Loucy (cell line): Measurements from ENCODE around the gene GAS6.

Source experiments
- EZH2phosphoT487 ChIP-seq: fragments of 200-600 bp; IDR thresholded peaks from 2 replicates; pipeline ENCODE4 v1.6.1; 2018; ENCODE audit warnings: antibody characterized with exemption, mild to moderate bottlenecking, moderate library complexity, borderline replicate concordance
- TF ChIP-seq, protein P1 (sequence below): fragments of 200-600 bp; sonication (generic); conservative IDR thresholded peaks from 2 replicates; pipeline ENCODE4 v1.5.1; 2014; ENCODE audit warnings: mild to moderate bottlenecking, antibody characterized with exemption, low read length

DNA sequence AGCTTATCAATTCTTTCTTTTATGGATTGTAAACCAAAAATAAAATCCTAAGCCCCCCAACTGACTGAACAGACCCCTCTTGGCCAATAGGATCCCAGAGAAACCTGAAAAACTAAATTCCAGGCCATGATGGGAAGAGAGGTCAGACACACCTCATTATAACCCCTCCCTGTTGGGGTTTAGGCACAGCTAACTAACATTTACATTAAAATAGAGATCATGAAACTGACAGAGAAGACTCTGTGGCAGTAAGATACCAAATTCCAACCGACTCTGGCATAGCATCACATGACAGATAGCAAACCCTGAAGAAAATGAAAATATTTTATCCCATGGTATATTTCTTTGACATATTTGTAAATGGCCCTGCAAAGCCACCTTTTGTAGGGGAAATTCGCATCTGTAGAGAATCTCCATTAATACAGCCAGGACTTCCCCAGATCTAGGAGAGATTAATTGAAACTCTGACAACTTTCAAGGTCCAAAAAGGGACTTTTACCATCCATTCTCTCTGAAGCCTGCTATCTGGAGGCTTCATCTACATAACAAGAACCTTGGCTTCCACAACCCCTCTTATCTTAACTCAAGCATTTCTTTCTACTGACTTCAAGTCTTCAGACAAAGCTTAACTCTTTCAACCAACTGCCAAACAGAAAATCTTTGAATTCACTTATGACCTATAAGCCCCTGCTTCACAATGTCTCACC lies 27.1 kb upstream of the GAS6 start:
- TF ChIP-seq, protein P1, sequence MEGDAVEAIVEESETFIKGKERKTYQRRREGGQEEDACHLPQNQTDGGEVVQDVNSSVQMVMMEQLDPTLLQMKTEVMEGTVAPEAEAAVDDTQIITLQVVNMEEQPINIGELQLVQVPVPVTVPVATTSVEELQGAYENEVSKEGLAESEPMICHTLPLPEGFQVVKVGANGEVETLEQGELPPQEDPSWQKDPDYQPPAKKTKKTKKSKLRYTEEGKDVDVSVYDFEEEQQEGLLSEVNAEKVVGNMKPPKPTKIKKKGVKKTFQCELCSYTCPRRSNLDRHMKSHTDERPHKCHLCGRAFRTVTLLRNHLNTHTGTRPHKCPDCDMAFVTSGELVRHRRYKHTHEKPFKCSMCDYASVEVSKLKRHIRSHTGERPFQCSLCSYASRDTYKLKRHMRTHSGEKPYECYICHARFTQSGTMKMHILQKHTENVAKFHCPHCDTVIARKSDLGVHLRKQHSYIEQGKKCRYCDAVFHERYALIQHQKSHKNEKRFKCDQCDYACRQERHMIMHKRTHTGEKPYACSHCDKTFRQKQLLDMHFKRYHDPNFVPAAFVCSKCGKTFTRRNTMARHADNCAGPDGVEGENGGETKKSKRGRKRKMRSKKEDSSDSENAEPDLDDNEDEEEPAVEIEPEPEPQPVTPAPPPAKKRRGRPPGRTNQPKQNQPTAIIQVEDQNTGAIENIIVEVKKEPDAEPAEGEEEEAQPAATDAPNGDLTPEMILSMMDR: no peak
- TF ChIP-seq EZH2phosphoT487: no peak
